Transverse colon (tissue), 4 donors: ENCODE results near the gene NOL7.

Source experiments
- EP300 ChIP-seq: sonication (generic); formaldehyde crosslinking; IDR thresholded peaks from one replicate; pipeline ENCODE4 v1.6.1; 2017; ENCODE audit warnings: antibody characterized with exemption, low read depth
- POLR2A ChIP-seq: fragments of 450-650 bp; IDR thresholded peaks from one replicate; pipeline ENCODE4 v1.6.1; 2016; ENCODE audit warnings: antibody characterized with exemption, mild to moderate bottlenecking, moderate library complexity
- POLR2AphosphoS5 ChIP-seq, 3 donors: sonication (generic); formaldehyde crosslinking; IDR thresholded peaks; one replicate each; pipeline ENCODE4 v1.6.1; 2016; ENCODE audit warnings: antibody characterized with exemption in 3 of 3
- TF ChIP-seq, protein P1 (sequence below), 5 experiments: fragments of 200-600 bp in 3 of 5; fragments of 450-650 bp in 2 of 5; sonication (generic) in 3 of 5; IDR thresholded peaks; 1 replicate in 2 of 5; 2 replicates in 3 of 5; pipeline ENCODE4 v1.5.1; 2016 to 2017; ENCODE audit warnings: antibody characterized with exemption in 5 of 5, inconsistent platforms in 3 of 5, mild to moderate bottlenecking in 2 of 5, moderate library complexity in 1 of 5

DNA sequence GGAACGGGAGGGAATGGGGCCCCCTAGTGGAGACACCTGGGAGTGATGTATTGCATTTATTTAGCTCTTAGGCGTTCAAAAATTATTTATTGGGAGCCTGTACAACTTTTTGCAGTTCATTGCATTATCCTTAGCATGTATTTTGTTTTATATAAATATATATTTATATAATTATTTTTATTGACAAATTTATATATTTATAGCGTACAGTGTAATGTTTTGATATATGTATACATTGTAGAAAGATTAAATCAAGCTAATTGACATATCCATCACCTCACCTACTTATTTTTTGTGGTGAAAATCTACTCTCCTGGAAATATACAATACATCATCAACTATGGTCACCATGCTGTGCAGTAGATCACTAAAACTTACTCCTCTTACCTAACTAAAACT lies 39.8 kb upstream of the NOL7 start:
- TF ChIP-seq, protein P1, sequence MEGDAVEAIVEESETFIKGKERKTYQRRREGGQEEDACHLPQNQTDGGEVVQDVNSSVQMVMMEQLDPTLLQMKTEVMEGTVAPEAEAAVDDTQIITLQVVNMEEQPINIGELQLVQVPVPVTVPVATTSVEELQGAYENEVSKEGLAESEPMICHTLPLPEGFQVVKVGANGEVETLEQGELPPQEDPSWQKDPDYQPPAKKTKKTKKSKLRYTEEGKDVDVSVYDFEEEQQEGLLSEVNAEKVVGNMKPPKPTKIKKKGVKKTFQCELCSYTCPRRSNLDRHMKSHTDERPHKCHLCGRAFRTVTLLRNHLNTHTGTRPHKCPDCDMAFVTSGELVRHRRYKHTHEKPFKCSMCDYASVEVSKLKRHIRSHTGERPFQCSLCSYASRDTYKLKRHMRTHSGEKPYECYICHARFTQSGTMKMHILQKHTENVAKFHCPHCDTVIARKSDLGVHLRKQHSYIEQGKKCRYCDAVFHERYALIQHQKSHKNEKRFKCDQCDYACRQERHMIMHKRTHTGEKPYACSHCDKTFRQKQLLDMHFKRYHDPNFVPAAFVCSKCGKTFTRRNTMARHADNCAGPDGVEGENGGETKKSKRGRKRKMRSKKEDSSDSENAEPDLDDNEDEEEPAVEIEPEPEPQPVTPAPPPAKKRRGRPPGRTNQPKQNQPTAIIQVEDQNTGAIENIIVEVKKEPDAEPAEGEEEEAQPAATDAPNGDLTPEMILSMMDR (IDR thresholded peaks at IDR 0.05): peak; percentile 80 to 95 (median 91)
- TF ChIP-seq POLR2A: no peak
- TF ChIP-seq POLR2AphosphoS5 (IDR thresholded peaks at IDR 0.05): no peak
- no peak for TF ChIP-seq EP300
